Endodermal cell (in vitro differentiated cells): ENCODE results near the gene UFSP1. TPM values are rescaled to one million over a fixed set of nuclear protein-coding genes. Genes with fewer than 3 reads are reported as not detected.

Experiments used
- DNase-seq: peaks from one replicate; pipeline ENCODE4 v3.0.0-alpha.2; 2017
- H3K27ac ChIP-seq: 2 replicates; pipeline ENCODE4 v1.5.1; 2013; ENCODE audit warnings: mild to moderate bottlenecking, low read depth, low read length, moderate library complexity
- H3K27me3 ChIP-seq: 2 replicates; pipeline ENCODE4 v1.6.1; 2013; ENCODE audit warnings: mild to moderate bottlenecking, low read length, moderate library complexity; ENCODE audit not compliant: insufficient read depth, control insufficient read depth, poor library complexity, severe bottlenecking
- H3K36me3 ChIP-seq: 2 replicates; pipeline ENCODE4 v1.7.0; 2013; ENCODE audit warnings: mild to moderate bottlenecking, low read length, moderate library complexity; ENCODE audit not compliant: control insufficient read depth, insufficient read depth
- H3K4me1 ChIP-seq: one replicate; pipeline ENCODE4 v1.7.0; 2013; ENCODE audit warnings: low read length; ENCODE audit not compliant: control insufficient read depth, insufficient read depth
- H3K4me3 ChIP-seq: 2 replicates; pipeline ENCODE4 v1.5.1; 2013; ENCODE audit warnings: mild to moderate bottlenecking, low read length, moderate library complexity
- H3K9ac ChIP-seq: 2 replicates; pipeline ENCODE4 v1.6.1; 2013; ENCODE audit warnings: mild to moderate bottlenecking, low read length, moderate library complexity; ENCODE audit not compliant: poor library complexity, severe bottlenecking; ENCODE audit errors: extremely low read depth
- H3K9me3 ChIP-seq: 2 replicates; pipeline ENCODE4 v1.6.1; 2013; ENCODE audit warnings: mild to moderate bottlenecking, low read length, moderate library complexity; ENCODE audit not compliant: control insufficient read depth
- H3K27ac Mint-ChIP-seq: 2 replicates; pipeline ENCODE4 v1.8.0; 2020; ENCODE audit warnings: mixed read lengths
- H3K27me3 Mint-ChIP-seq: 2 replicates; pipeline ENCODE4 v1.8.0; 2021; ENCODE audit warnings: mild to moderate bottlenecking, mixed read lengths; ENCODE audit not compliant: insufficient read depth
- H3K36me3 Mint-ChIP-seq: 2 replicates; pipeline ENCODE4 v1.8.0; 2020; ENCODE audit warnings: low read depth, mixed read lengths
- H3K4me1 Mint-ChIP-seq: 2 replicates; pipeline ENCODE4 v1.8.0; 2020; ENCODE audit warnings: mixed read lengths
- H3K4me3 Mint-ChIP-seq: 2 replicates; pipeline ENCODE4 v1.8.0; 2020; ENCODE audit warnings: mild to moderate bottlenecking, moderate library complexity, mixed read lengths
- H3K9me3 Mint-ChIP-seq: 2 replicates; pipeline ENCODE4 v1.8.0; 2020; ENCODE audit warnings: mild to moderate bottlenecking, mixed read lengths
- CTCF ChIP-seq: fragments of 200-600 bp; sonication (generic); conservative IDR thresholded peaks from 2 replicates; pipeline ENCODE4 v1.5.0; 2021; ENCODE audit warnings: antibody characterized with exemption, mild to moderate bottlenecking
- WGBS, 2 experiments: methylation state at CpG; one replicate each; pipeline versions ENCODE4 v1.1.5 to v1.1.7; 2013; ENCODE audit warnings: missing lambda C conversion rate in 2 of 2, mixed read lengths in 1 of 2; ENCODE audit not compliant: insufficient coverage in 1 of 2, insufficient read length in 1 of 2; 5-methylcytosine and 5-hydroxymethylcytosine counted together
- total RNA-seq, 2 donors: library from RNA; stranded (reverse); fragmentation: NEBNext Ultra II Directional in 1 of 2; extraction: Animal tissue kit (Norgen Biotek cat#: 25700) in 1 of 2; gene quantifications; 2 replicates in 1 of 2; 3 replicates in 1 of 2; pipeline ENCODE4 v1.2.1, GENCODE V29; 2021

The UFSP1 gene
- total RNA-seq, 2 donors from 2014 or later, result 3.7 to 4.0 TPM

- Histone ChIP-seq H3K4me1 (peaks cover 2% of the 10 kb centered on the region), H3K9ac (peak overlapping the region; percentile 72), H3K36me3 (peaks cover 55% of the 10 kb centered on the region), H3K9me3 (no peaks in the 10 kb centered on the region), H3K4me3 (peak overlapping the region; percentile 79), H3K27me3 (no peaks in the 10 kb centered on the region), H3K27ac (peak overlapping the region; percentile 80)
- no peaks in the 10 kb centered on the region for H3K27me3 Mint-ChIP-seq
- H3K27ac Mint-ChIP-seq, result peak overlapping the region; percentile 64
- H3K4me3 Mint-ChIP-seq, result peak overlapping the region; percentile 71
- peaks cover 53% of the 10 kb centered on the region for H3K36me3 Mint-ChIP-seq
- TF ChIP-seq CTCF, result no peak
- 84 to 88% methylated on average over 15 to 18 of the region's 18 CpGs for WGBS, 2 experiments
- DNase-seq, result no peak
- H3K4me1 Mint-ChIP-seq, result peaks cover 25% of the 10 kb centered on the region
- H3K9me3 Mint-ChIP-seq, result no peaks in the 10 kb centered on the region
Measured at GRCh38 chr7:100888291-100888987, 1.1 kb downstream of the UFSP1 start.

- no peaks in the 10 kb centered on the region for H3K9me3 Mint-ChIP-seq
- no peaks in the 10 kb centered on the region for H3K9me3 ChIP-seq
- TF ChIP-seq CTCF, result no peak
- no peaks in the 10 kb centered on the region for H3K27me3 ChIP-seq
- H3K4me3 ChIP-seq, result peak overlapping the region; percentile 79
- H3K4me1 Mint-ChIP-seq, result peaks cover 25% of the 10 kb centered on the region
- peak overlapping the region; percentile 74 for H3K27ac Mint-ChIP-seq
- peaks cover 62% of the 10 kb centered on the region for H3K36me3 ChIP-seq
- no peak overlapping the region for H3K9ac ChIP-seq
- peaks cover 58% of the 10 kb centered on the region for H3K36me3 Mint-ChIP-seq
- no peak overlapping the region for H3K27ac ChIP-seq
- no peaks in the 10 kb centered on the region for H3K27me3 Mint-ChIP-seq
- peaks cover 2% of the 10 kb centered on the region for H3K4me1 ChIP-seq
- no peak for DNase-seq
- WGBS, 2 experiments, result 90 to 94% methylated on average over 9 to 21 of the region's 21 CpGs
- H3K4me3 Mint-ChIP-seq, result peak overlapping the region; percentile 71
Measured at GRCh38 chr7:100887516-100888290, 1.8 kb downstream of the UFSP1 start.

GRCh38 chr7:100886936-100887515, 2.5 kb downstream of the UFSP1 start:
- Mint-ChIP-seq H3K27ac (peak overlapping the region; percentile 74), H3K27me3 (no peaks in the 10 kb centered on the region), H3K4me1 (peaks cover 25% of the 10 kb centered on the region), H3K9me3 (no peaks in the 10 kb centered on the region), H3K4me3 (peak overlapping the region; percentile 71), H3K36me3 (peaks cover 63% of the 10 kb centered on the region)
- no peak overlapping the region for H3K9ac ChIP-seq
- H3K27ac ChIP-seq, result no peak overlapping the region
- no peak overlapping the region for H3K4me3 ChIP-seq
- H3K4me1 ChIP-seq, result peaks cover 2% of the 10 kb centered on the region
- H3K9me3 ChIP-seq, result no peaks in the 10 kb centered on the region
- no peak for DNase-seq
- no peak for TF ChIP-seq CTCF
- no peaks in the 10 kb centered on the region for H3K27me3 ChIP-seq
- 94% methylated on average over 24 to 25 of the region's 25 CpGs for WGBS, 2 experiments
- peaks cover 67% of the 10 kb centered on the region for H3K36me3 ChIP-seq
